Measurements from ENCODE around the gene GJC3.
"Not testable (repeated sequence)": the region's sequence is repeated elsewhere in the genome, so short reads cannot be mapped to it uniquely, and the experiment has no call there.

The GJC3 gene

DNA sequence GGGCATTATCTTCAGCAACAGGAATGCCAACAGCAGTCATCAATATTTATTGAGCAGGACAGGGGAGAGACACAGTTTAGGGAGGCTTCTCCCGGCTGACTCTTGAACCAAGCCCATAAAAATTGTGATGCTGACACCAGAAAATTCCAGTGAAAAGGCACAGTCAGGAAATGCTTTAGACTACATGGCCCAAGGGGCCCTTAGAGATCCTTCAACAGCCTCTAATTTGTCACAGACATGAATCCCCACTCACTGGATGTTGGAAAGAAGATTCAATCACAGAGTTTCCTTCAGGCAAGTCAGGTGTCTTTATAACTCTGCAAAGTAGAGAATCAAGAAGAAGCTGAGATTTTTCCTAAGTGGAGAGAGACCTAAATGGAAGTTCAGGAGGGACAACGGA is 1.2 kb downstream of the GJC3 start:
- DNase-seq, result no peak

GRCh38 chr7:99927536-99927935 is 1.9 kb downstream of the GJC3 start:
- no peak for DNase-seq

DNA sequence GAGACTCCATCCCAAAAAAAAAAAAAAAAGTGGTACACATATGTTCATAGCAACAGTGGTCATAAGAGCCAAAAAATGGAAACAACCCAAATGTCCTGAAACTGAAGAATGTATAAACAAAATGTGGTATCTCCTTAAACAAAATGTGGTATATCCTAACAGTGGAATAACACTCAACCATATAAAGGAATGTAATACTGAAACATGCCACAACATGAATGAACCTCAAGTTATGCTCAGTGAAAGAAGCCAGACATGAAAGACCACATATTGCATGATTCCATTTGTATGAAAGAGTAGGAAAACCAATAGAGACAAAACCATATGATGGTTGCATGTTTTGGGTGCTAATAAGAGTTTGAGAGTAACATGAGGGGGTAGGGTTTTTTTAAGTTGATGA is 3.1 kb downstream of the GJC3 start:
- no peak for DNase-seq

GRCh38 chr7:99923200-99923599 is 6.2 kb downstream of the GJC3 start:
- DNase-seq, result no peak

DNA sequence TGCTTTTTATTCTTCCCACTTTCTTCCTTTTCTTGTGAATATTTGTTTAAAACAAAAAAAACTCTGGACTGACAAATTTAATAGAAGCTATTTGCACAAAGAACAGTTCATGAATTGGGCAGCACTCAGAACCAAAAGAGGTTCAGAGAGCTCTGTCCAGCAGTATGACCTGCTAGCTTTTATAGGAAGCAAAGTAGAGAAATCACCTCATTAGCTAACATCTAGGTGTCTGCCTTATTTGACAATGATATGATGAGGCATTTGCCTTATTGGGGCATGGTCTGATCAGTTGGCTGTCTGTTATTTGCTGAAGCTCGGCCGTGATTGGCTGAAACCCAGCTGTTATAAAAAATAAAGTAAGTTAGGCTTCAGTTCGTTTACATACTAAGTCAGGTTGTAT is 9.3 kb downstream of the GJC3 start:
- no peak for DNase-seq

DNA sequence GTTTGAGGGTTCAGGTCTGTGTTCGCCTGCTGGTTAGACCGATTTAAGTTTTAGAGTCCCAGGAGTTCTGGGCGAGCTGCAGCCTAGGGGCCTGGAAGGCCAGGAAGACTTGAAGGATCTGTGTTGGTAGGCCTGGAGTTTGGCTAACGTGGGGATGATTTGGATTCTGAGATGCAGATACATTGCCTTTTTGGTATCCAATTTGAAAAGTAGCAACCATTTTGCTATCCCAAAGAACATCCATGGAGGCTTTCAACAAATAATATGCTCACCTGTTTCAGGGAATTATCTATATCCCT is 9.7 kb downstream of the GJC3 start:
- DNase-seq, result no peak

DNA sequence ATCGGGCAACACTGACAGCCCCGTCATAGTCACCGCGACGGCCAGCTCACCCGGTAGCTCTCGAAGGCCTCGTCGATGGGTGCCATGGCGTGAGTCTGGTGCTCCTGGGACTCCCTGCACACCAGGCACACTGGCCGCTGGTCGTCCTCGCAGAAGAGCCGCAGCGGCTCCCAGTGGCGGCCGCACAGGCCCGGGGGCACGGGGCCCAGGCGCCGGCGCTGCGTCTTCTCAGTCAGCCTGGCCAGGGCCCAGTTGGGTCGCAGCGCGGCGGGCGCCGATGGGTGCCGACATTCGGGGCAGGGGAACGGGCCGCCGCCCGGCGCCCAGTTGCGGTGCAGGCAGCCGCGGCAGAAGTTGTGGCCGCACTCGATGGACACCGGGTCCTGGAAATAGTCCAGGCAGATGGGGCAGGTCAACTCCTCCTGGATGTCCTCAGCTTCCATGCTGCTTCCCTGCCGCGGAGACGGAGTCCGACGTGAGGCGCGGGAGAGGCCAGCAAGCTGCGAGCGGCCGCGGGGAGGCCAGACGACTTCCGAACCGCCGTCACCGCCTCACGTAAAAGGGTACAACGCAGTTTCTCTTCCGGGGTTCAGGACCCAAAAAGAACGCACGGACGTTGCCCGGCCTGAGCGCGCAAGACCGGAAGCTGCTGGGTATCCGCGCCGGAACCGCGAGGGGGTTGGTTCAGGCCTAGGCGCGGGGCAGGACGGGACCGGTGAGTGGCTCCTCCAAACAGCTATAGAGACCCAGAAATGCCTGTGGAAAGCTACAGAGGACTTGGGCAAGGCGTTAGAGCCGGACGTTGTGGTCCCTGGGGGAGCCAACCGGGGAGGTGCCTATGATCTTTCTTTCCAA is 10.2 kb downstream of the GJC3 start, which contains the start of gene TRIM4:
Gene TRIM4 (minus strand): TSS at position 572 of the 855 bp plus-strand sequence. CDS start 129 bp downstream, at position 443.
- DNase-seq, result peak; percentile 75

- no peak for DNase-seq
These were observed 18.4 kb downstream of the GJC3 start for GRCh38 chr7:99910976-99911375.

GRCh38 chr7:99901581-99901980 is 27.8 kb downstream of the GJC3 start:
- no peak for DNase-seq

GRCh38 chr7:99899830-99900519 is 29.4 kb downstream of the GJC3 start:
- no peak for DNase-seq

GRCh38 chr7:99898836-99899235 is 30.6 kb downstream of the GJC3 start:
- DNase-seq, result no peak

- no peak for DNase-seq
These were observed 31.4 kb downstream of the GJC3 start for GRCh38 chr7:99898023-99898357.

- DNase-seq, result no peak
These were observed 31.9 kb downstream of the GJC3 start for GRCh38 chr7:99897322-99898022.

DNA sequence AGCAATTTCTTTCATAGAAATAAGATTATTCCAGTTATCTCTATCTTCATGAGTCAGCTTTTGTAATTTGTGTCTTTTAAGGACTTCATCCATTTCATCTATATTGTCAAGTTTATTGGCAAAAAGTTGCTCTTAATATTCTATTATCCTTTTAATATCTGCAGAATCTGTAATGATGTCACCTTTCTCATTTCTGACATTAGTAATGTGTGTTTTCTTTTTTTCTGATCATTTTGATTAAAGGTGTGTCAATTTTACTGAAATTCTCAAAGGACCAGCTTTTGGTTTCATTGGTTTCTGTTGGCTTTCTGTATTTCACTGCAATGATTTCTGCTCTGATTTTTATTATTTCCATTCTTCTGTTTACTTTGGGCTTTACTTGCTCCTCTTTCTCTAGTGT is 34.7 kb downstream of the GJC3 start:
- DNase-seq, result no peak

DNA sequence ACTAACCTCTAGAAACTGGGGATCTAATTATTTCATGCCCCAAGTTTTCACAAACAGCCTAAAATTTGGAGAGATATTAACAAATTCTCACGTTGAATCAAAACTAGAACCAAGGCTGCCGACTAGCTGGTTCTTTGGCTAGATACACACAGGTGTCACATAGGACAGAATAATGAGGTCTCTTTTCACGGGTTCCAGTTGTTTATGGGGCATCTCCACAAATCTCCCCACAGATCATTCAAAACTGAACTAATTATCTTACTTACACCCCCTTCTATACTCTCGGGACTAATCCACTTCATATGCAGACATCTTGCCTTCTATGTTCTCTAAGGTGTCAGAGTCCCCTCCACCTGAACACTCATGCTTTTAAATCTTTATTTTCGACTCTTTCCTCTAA is 36.1 kb downstream of the GJC3 start:
- no peak for DNase-seq

- not testable (repeated sequence) for DNase-seq
These were observed 39.1 kb downstream of the GJC3 start for GRCh38 chr7:99890348-99890747.

DNA sequence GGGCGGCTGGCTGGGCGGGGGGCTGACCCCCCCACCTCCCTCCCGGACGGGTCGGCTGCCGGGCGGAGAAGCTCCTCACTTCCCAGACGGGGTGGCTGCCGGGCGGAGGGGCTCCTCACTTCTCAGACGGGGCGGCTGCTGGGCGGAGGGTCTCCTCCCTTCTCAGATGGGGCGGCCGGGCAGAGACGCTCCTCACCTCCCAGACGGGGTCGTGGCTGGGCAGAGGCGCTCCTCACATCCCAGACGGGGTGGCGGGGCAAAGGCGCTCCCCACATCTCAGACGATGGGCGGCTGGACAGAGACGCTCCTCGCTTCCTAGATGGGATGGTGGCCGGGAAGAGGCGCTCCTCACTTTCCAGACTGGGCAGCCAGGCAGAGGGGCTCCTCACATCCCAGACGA is 41.1 kb downstream of the GJC3 start:
- not testable (repeated sequence) for DNase-seq

DNA sequence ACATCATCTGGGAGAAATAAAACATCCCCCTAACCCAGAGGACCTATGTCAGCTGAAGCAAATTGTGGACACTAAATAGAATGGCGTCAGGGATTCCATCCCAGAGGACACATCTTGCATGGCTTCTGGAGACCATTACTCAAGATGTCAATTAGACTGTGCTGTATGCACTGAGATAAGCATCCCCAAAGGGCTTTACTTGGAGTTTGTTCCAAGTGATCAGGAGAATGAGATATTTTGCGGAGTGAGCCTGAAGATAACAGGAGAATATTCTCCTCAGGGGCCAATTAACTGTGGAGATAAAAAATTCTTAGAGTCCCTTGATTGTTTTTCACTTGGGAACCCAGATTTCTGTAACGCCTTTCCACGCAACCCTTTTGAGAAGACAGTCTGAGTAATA is 48.0 kb downstream of the GJC3 start:
- DNase-seq, result no peak

DNA sequence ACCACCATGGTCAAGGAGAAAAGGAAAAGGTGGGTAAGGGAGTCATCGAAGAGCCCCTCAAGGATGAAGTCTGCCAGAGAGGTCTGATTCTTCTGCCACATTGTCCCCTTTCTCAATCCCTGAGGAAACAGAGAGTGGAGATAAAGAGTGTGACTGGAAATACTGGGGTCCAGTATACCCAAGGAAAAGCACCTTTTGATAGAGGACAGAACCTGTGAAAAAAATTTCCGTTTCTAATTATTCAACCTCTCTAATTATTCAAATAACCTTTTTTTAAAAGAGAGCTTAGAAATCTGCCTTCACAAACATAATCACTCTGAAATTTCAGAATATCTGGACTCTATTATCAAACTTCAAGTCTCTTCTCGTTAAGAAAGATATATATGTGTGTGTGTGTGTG is 52.5 kb downstream of the GJC3 start, which contains the start of gene OR2AE1:
Gene OR2AE1 (minus strand): TSS at position 101 of the 400 bp plus-strand sequence. CDS start 0 bp downstream, at position 101.
- no peak for DNase-seq

GRCh38 chr7:99876491-99876890 is 52.9 kb downstream of the GJC3 start:
- DNase-seq, result no peak

Data from SHP77 treated with DMSO at 0.1 percent for 48 hours (cell line).